Memory B cell (primary cell): ENCODE data around the gene SUSD2.
A peak's percentile ranks its signal among the peaks of the same experiment; 100 is the strongest.

Experiments
- ATAC-seq: fragments of 150-1000 bp; cut with Tn5 transposase; 2 replicates; pipeline ENCODE4 v1.10.0; 2021; ENCODE audit warnings: low read depth, mild to moderate bottlenecking, moderate library complexity
- DNase-seq, 2 donors: peaks; one replicate each; pipeline ENCODE4 v3.0.0; 2022; ENCODE audit warnings: low spot score in 2 of 2
- H3K27ac Mint-ChIP-seq: one replicate; pipeline ENCODE4 v1.8.0; 2022; ENCODE audit warnings: mild to moderate bottlenecking, moderate library complexity, mixed read lengths
- H3K27me3 Mint-ChIP-seq: one replicate; pipeline ENCODE4 v1.8.0; 2022; ENCODE audit warnings: mixed read lengths
- H3K36me3 Mint-ChIP-seq: one replicate; pipeline ENCODE4 v1.8.0; 2022; ENCODE audit warnings: mild to moderate bottlenecking, mixed read lengths
- H3K4me1 Mint-ChIP-seq: one replicate; pipeline ENCODE4 v1.8.0; 2022; ENCODE audit warnings: mixed read lengths
- H3K4me3 Mint-ChIP-seq: one replicate; pipeline ENCODE4 v1.8.0; 2022; ENCODE audit warnings: mild to moderate bottlenecking, moderate library complexity, mixed read lengths
- H3K9me3 Mint-ChIP-seq: one replicate; pipeline ENCODE4 v1.8.0; 2022; ENCODE audit warnings: mixed read lengths

SUSD2 gene

DNA sequence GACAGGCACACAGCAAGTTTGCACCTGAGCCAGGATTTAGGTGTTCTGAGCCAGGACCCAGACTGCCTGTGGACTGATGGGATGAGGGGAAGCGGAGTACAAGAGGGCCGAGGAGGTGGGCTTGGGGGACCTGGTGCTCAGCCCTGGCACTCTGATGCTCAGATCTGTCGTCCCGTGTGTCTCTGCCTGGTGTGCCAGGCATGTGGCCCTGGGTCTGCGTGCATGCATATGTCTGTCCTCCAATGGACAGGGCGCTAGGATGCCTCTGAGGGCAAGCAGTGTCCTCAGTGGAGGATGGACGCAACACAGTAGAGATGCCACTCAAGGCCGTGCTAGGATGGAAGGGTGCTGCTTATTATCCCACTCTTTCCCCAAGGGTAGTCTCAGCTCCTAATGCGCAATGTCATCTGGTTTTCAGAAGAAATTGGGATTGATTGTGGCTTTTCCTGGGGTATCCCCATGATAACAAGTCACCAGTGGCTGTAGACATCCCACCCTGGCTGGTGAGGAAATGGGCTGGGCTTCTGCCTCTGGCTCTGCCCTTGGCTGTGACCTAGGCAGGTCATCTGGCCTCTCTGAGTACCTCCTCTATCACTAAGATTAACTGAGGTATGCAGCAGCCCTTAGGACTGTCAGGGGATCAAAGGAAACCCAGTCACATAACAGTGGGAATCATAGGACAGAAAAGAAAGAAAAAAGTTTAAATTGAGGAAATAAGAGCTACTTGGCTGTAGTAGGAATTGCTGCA lies 35.7 kb upstream of the SUSD2 start:
- no peak for DNase-seq
- no peak for ATAC-seq
- Mint-ChIP-seq H3K9me3 (no peaks in the 10 kb centered on the region), H3K27me3 (no peaks in the 10 kb centered on the region), H3K27ac (peak overlapping the region; percentile 49), H3K4me3 (no peak overlapping the region), H3K36me3 (peaks cover 2% of the 10 kb centered on the region), H3K4me1 (peaks cover 32% of the 10 kb centered on the region)

DNA sequence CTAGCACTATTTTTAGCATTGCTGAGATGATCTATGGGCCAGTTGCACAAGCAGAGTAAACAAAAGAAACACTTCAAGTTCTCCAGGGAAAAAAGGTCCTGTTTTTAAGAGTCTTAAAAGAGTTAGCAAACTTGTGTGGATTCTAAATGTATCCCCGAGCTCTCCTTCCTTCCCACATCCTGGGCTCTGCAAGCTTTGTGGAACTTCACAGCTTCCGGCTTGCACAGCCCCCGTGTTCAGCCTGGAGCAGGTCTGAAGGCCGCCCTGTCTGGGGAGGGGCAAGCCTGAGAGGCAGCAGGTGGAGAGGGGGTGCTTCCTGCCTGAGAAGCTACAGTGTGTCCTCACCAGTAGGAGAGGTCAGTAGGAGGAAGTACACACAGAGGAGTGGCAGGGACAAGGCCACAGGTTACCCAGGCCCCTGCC lies 35.1 kb upstream of the SUSD2 start:
- no peaks in the 10 kb centered on the region for H3K9me3 Mint-ChIP-seq
- H3K4me3 Mint-ChIP-seq = no peak overlapping the region
- no peak for DNase-seq
- peaks cover 30% of the 10 kb centered on the region for H3K4me1 Mint-ChIP-seq
- peak; percentile 64 for ATAC-seq
- peaks cover 2% of the 10 kb centered on the region for H3K36me3 Mint-ChIP-seq
- peak overlapping the region; percentile 49 for H3K27ac Mint-ChIP-seq
- no peaks in the 10 kb centered on the region for H3K27me3 Mint-ChIP-seq

DNA sequence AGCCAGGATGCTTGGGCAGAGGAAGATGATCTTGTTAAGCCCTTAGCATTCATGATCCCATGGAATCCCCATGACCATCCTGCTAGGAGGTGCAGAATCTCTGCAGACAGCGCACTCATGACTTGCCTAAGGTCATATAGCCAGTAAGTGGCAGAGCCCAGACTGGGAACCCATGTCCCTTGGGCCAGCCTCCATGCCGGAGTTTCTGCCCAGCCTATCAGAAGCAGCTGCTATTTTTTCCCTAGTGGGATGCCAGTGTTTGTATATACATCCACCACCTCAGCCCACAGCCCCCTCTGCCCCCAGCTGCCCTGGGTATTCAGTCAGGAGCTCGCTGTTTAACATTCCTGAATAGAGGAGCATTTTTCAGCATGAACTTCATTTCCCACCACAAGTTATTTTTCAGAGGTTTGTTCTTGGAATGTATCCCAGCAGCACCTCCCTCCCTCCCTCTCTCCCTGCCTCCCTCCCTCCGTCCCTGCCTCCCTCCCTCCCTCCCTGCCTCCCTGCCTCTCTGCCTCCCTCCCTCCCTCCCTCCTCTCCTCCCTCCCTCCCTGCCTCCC lies 34.4 kb upstream of the SUSD2 start:
- ATAC-seq (no peak), DNase-seq (no peak)
- Mint-ChIP-seq H3K36me3 (peaks cover 2% of the 10 kb centered on the region), H3K27ac (peak overlapping the region; percentile 56), H3K4me1 (peaks cover 25% of the 10 kb centered on the region), H3K4me3 (no peak overlapping the region), H3K9me3 (no peaks in the 10 kb centered on the region), H3K27me3 (no peaks in the 10 kb centered on the region)

DNA sequence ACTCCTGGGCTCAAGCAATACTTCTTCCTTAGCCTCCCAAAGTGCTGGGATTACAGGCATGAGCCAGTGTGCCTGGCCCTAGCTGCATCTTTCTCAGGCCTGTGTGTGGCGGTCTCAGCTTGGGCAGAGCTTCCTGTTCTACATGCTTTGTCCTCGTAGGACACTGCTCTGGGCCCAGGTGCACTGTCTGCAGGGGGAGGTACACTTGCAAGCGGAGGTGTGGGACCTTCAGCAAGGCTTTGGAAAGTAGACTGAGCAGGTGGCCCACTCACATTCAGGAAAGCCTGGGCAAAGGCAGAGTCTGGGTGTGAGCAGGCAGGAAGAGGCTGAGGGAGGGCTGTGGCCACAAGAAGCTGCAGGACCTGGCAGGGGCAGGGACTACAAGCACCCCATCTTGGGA lies 33.6 kb upstream of the SUSD2 start:
- ATAC-seq (no peak), DNase-seq (no peak)
- no peak overlapping the region for H3K4me3 Mint-ChIP-seq
- no peaks in the 10 kb centered on the region for H3K9me3 Mint-ChIP-seq
- no peaks in the 10 kb centered on the region for H3K36me3 Mint-ChIP-seq
- H3K27me3 Mint-ChIP-seq = no peaks in the 10 kb centered on the region
- peak overlapping the region; percentile 56 for H3K27ac Mint-ChIP-seq
- H3K4me1 Mint-ChIP-seq = peaks cover 25% of the 10 kb centered on the region

DNA sequence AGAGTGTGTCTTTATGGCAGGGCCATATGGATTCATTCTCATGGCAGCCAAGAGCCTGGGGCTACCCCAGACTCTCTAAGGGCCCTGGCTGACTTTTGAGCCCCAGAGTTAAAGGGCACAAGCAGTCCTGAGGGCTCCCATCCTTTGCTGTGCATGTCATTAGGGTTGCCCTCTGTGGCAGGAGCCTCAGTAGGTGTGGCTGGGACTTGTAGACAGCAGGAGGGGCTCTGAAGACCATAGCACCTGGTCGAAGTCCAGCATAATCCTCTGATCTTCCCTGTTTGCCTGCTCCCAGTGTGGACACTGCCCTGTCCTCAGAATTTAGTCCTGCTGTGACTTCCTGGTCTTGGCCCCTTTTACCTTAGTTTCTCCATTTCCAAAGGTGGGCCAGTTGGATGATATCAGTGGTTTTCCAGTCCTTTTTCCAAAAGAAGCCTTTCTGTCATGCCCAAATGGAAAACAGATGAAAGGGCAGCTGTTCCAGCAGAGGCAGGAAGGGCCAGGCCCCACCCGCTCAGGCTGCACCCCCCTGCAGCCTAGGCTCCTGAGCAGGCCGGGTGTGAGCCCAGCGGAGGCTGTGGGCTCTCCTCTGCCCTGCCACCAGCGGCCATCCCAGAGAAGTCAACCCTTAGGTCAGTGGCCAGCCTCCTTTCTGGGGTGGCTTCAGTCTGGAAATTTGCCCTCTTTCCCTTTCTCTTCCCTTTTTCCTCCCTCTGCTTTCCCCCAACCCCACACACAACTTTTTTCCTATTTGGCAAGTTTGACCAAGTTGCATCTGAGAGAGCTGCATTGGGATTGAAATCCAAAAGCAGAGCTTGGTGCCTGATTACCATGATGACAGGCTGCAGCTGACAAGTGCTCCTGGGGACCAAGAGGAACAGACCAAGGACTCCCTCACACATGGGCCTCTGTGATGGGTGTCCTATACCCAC lies 32.8 kb upstream of the SUSD2 start:
- Mint-ChIP-seq H3K9me3 (no peaks in the 10 kb centered on the region), H3K4me3 (no peak overlapping the region), H3K27me3 (no peaks in the 10 kb centered on the region), H3K27ac (no peak overlapping the region), H3K4me1 (peaks cover 30% of the 10 kb centered on the region), H3K36me3 (no peaks in the 10 kb centered on the region)
- no peak for ATAC-seq
- DNase-seq = no peak

DNA sequence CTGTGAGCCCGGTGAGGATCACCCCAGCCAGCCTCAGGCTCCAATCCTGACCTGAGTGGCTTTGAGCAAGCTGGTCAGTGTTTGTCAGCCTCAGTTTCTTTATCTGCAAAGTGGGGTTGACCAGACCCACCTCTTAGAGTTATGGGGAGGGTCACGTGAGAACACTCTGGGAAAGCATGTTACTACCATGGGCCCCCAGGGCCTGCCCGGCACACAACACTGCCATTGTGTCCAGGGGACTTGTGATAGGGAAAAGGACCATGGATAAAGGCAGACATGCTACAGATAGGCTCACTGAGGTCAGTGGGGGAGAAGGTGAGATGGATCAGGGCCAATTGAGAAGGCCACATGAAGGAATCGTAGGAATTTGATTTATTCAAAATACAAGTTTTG lies 32.1 kb upstream of the SUSD2 start:
- Mint-ChIP-seq H3K9me3 (no peaks in the 10 kb centered on the region), H3K4me3 (no peak overlapping the region), H3K4me1 (peaks cover 35% of the 10 kb centered on the region), H3K27me3 (no peaks in the 10 kb centered on the region), H3K36me3 (no peaks in the 10 kb centered on the region), H3K27ac (no peak overlapping the region)
- ATAC-seq (no peak), DNase-seq (no peak)

DNA sequence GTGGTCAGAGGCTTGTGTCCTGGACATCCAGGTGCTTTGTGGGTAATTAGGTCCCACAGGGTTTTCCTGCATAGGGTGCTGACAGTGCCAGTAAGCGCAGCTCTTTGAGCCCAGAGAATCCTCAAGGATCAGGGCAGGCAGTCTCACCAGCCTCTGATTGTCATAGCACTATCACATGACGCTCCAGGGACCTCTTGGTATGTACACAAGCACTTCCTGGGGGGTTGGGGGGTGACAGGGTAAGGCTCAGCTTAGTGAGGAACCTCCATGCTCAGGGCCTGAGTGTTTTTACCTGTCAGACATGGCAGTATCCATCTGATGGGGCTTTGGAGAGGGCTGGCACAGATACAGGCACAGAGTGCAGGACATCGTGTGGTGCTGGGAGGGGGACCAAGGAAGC lies 27.9 kb upstream of the SUSD2 start:
- H3K36me3 Mint-ChIP-seq = no peaks in the 10 kb centered on the region
- no peaks in the 10 kb centered on the region for H3K27me3 Mint-ChIP-seq
- no peak for ATAC-seq
- peaks cover 40% of the 10 kb centered on the region for H3K4me1 Mint-ChIP-seq
- no peaks in the 10 kb centered on the region for H3K9me3 Mint-ChIP-seq
- no peak for DNase-seq
- H3K27ac Mint-ChIP-seq = peak overlapping the region; percentile 67
- no peak overlapping the region for H3K4me3 Mint-ChIP-seq

DNA sequence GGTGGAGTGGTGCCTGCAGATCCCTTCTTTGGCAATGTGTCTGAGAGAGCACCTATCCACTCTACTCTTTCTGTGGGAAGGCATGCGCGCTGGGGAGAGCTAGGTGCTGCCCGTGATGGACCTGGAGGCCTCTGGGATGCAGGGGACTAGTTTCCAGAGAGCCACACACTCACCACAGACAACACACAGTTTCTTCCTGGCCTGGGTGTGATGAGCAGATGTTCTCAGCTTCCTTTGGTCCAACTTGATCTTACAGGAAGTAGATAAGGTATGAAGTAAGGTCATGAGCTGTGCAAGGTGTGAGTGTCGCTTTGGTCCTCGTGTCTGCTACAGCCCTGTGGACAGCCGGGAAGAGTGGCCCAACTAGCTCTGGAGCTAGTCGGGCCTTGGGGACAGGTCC lies 27.3 kb upstream of the SUSD2 start:
- no peak for DNase-seq
- Mint-ChIP-seq H3K36me3 (no peaks in the 10 kb centered on the region), H3K4me3 (peak overlapping the region; percentile 2), H3K27ac (peak overlapping the region; percentile 67), H3K4me1 (peaks cover 43% of the 10 kb centered on the region), H3K9me3 (no peaks in the 10 kb centered on the region), H3K27me3 (no peaks in the 10 kb centered on the region)
- ATAC-seq = no peak

DNA sequence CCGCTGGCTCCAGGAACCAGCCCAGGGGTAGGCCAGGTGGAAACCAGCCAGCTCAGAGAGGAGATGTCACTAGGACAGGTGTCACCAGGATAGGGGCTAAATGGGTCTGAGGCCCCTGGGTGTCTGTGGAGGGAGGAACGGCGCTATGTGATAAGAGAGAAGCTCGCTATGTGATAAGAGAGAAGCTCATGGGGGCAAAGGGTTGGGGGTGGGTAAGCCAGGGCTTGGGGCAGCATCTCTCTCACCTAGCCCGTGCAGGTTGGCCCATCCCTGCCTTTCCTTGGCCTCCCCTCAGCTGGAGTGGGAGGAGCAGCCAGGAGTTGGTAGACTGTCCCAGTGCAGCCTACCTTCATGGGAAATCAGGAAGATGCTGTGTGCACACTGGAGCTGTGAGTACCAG lies 26.5 kb upstream of the SUSD2 start:
- ATAC-seq = no peak
- Mint-ChIP-seq H3K27me3 (no peaks in the 10 kb centered on the region), H3K9me3 (no peaks in the 10 kb centered on the region), H3K4me1 (peaks cover 47% of the 10 kb centered on the region), H3K36me3 (peaks cover 1% of the 10 kb centered on the region), H3K4me3 (peak overlapping the region; percentile 79), H3K27ac (peak overlapping the region; percentile 67)
- DNase-seq = no peak

DNA sequence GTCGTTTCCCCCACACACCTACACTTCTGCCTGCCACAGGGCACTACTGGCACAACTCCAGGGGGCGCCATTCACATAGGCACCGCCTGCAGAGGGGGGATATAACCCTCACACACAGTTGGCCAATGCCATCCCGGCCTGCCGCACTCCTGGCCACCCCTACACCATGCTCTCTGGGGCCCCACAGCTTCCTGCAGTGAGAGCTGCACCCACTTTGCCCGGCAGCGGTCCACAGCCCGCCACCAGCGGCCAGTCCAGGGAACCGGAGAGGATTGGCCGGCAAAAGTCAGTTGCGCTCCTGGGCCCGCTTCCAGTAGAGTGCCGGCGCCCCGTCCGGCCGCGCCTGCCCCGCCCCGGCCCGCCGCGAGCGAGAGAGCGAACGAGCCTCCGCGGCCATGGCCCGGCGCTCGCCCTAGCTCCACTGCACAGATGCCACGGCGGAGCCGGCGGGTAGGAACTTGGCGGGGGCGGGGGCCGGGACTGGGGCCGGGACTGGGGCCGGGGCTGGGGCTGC lies 25.6 kb upstream of the SUSD2 start:
- peak in 1 of 2 donors; percentile 22 for DNase-seq
- no peaks in the 10 kb centered on the region for H3K27me3 Mint-ChIP-seq
- H3K36me3 Mint-ChIP-seq = peaks cover 1% of the 10 kb centered on the region
- peaks cover 48% of the 10 kb centered on the region for H3K4me1 Mint-ChIP-seq
- H3K27ac Mint-ChIP-seq = peak overlapping the region; percentile 75
- peak; percentile 43 for ATAC-seq
- no peaks in the 10 kb centered on the region for H3K9me3 Mint-ChIP-seq
- H3K4me3 Mint-ChIP-seq = peak overlapping the region; percentile 79

DNA sequence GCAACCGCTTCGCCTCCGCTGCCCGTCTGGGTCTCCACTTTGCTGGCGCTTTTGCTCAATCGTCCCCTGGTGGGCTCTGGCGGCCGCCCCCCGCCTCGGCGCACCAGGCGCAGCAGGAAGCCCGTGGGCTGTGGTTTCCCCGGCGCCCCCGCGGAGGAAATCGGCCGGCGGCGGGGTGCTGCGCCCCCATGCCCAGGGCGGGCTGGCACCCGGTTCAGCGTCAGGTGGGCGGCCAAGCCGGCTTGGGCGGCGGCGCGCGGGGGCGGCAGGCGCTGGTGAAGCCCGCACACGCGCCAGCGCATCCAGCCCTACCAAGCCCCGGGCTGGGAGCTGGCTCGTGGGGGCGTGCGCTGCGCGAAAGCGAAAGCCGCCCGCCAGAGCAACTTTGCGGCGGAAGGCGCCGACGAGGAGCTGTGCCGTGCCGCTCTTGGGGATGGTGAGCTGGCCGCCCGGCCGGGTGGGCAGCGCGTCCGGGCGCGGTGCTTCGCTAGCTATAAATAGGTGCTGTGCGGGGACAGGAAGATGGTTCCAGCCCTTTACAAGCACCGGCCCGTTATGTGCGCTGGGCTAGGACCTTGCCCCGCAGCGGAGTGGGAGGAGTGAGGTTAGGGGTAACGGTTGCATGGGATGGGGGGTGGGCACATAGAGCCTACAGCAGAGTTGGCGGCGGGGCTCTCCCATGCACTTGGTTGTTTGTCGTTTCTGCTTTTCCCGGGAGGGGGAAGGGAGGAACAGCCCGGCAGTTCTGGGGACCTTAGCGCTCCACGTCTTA lies 25.0 kb upstream of the SUSD2 start:
- peak overlapping the region; percentile 93 for H3K4me3 Mint-ChIP-seq
- H3K4me1 Mint-ChIP-seq = peaks cover 49% of the 10 kb centered on the region
- DNase-seq = peak; percentile 56 to 62
- peaks cover 3% of the 10 kb centered on the region for H3K36me3 Mint-ChIP-seq
- H3K27me3 Mint-ChIP-seq = no peaks in the 10 kb centered on the region
- H3K27ac Mint-ChIP-seq = peak overlapping the region; percentile 86
- H3K9me3 Mint-ChIP-seq = no peaks in the 10 kb centered on the region
- peak; percentile 56 for ATAC-seq

DNA sequence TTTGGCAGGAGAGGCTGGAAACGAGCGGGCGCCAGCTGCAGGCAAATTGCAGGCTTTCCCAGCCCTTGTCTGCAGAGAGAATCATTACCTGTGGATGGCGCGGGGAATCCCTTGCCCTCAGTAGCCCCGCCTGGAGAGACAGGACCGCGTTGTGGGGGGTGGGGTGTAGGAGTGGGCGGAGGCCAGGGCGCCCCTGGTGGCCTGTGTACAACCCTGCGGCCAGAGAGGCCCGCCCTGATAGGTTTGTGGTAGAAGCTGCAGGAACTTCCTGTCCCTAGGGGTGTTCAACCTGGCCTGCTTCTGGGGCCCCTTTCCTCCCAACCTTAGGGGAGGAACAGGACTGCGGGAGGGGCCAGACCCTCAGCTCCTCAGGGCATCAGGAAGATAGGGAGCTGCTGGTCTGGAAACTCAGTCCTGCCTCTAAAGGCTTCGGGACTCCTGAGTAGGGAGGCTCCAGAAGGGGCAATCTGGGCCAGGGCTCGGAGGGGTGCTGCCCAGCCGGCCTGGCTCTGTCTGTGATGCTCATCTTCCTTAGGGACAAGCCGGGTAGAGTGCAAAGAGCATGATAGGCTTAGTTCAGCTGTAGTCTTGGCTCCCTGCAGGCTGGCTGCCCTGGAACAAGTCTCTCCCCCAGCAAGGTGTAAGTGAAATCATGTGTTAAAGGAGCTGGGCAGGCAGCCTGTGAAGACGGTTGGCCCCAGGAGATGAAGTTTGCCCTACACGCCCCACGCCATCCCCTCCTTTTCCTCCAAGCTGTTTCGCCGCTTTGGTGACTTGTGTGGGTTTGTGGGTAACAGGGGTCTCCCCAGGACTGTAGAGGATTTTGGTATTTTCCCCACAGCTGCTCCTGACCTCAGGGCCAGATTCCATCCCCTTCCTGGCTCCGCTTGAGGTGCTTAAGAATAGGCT lies 24.1 kb upstream of the SUSD2 start:
- H3K4me3 Mint-ChIP-seq = peak overlapping the region; percentile 93
- no peaks in the 10 kb centered on the region for H3K9me3 Mint-ChIP-seq
- H3K4me1 Mint-ChIP-seq = peaks cover 52% of the 10 kb centered on the region
- H3K27me3 Mint-ChIP-seq = no peaks in the 10 kb centered on the region
- H3K27ac Mint-ChIP-seq = peak overlapping the region; percentile 86
- DNase-seq (peak; percentile 85 to 89), ATAC-seq (peak; percentile 82)
- peaks cover 3% of the 10 kb centered on the region for H3K36me3 Mint-ChIP-seq

DNA sequence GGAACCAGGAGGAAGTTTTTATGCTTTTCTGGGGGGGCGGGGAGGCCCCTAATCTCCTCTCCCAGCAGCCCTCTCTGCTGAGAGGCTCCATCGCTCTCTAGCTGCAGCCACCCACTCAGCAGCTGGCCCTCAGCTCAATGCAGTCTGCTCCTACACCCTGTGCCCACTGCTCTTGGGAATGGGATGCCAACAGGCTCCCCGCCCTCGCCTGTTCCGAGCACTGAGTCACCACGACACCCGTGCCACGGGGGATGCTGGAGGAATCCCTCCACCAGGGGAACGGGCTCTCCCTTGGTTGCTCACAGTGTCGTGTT lies 23.5 kb upstream of the SUSD2 start:
- Mint-ChIP-seq H3K27ac (peak overlapping the region; percentile 31), H3K4me3 (peak overlapping the region; percentile 93), H3K9me3 (no peaks in the 10 kb centered on the region), H3K4me1 (peaks cover 52% of the 10 kb centered on the region), H3K27me3 (no peaks in the 10 kb centered on the region), H3K36me3 (peaks cover 3% of the 10 kb centered on the region)
- DNase-seq (no peak), ATAC-seq (no peak)
